A549 (cell line): ENCODE results near the gene PPCS.

ENCODE experiments used
- KDM5A ChIP-seq: fragments of 200-600 bp; sonication (generic); IDR thresholded peaks from 2 replicates; pipeline ENCODE4 v1.6.1; 2016; ENCODE audit warnings: antibody characterized with exemption, mild to moderate bottlenecking
- MAFK ChIP-seq: fragments of 450-650 bp; IDR thresholded peaks from 2 replicates; pipeline ENCODE4 v1.6.1; 2014; ENCODE audit not compliant: partially characterized antibody
- MYC ChIP-seq: IDR thresholded peaks from 2 replicates; pipeline ENCODE4 v1.6.1; 2012; ENCODE audit warnings: mild to moderate bottlenecking, inconsistent platforms, low read length, improper control_type of control experiment, borderline replicate concordance
- PHF8 ChIP-seq: fragments of 200-600 bp; sonication (generic); IDR thresholded peaks from 2 replicates; pipeline ENCODE4 v1.6.1; 2016; ENCODE audit warnings: low read depth, mild to moderate bottlenecking, antibody characterized with exemption, moderate library complexity, borderline replicate concordance
- POLR2A ChIP-seq: IDR thresholded peaks from 2 replicates; pipeline ENCODE4 v1.6.1; 2012; ENCODE audit warnings: mild to moderate bottlenecking, low read length
- RAD21 ChIP-seq, 2 experiments: fragments of >200 bp in 1 of 2; sonication (Bioruptor Twin) in 1 of 2; formaldehyde crosslinking in 1 of 2; IDR thresholded peaks in 1 of 2; conservative IDR thresholded peaks in 1 of 2; 2 replicates in 1 of 2; 3 replicates in 1 of 2; pipeline ENCODE4 v1.6.1; 2012 to 2018; ENCODE audit warnings: inconsistent platforms in 1 of 2
- SMC3 ChIP-seq: fragments of >200 bp; sonication (Bioruptor Twin); formaldehyde crosslinking; IDR thresholded peaks from 3 replicates; pipeline ENCODE4 v1.6.1; 2018; ENCODE audit warnings: inconsistent platforms
- ZNF302 ChIP-seq: fragments of 250-450 bp; sonication (Bioruptor Pico); IDR thresholded peaks from 2 replicates; pipeline ENCODE4 v1.9.0; 2021; ENCODE audit warnings: inconsistent platforms, mild to moderate bottlenecking, moderate library complexity
- TF ChIP-seq, protein P1 (sequence below): fragments of >200 bp; sonication (Bioruptor Twin); formaldehyde crosslinking; IDR thresholded peaks from 3 replicates; pipeline ENCODE4 v1.5.1; 2016
- TF ChIP-seq, protein P2 (sequence below): fragments of 150-350 bp; IDR thresholded peaks from 2 replicates; pipeline ENCODE4 v1.6.1; 2014; ENCODE audit warnings: low read depth, mild to moderate bottlenecking, low read length

DNA sequence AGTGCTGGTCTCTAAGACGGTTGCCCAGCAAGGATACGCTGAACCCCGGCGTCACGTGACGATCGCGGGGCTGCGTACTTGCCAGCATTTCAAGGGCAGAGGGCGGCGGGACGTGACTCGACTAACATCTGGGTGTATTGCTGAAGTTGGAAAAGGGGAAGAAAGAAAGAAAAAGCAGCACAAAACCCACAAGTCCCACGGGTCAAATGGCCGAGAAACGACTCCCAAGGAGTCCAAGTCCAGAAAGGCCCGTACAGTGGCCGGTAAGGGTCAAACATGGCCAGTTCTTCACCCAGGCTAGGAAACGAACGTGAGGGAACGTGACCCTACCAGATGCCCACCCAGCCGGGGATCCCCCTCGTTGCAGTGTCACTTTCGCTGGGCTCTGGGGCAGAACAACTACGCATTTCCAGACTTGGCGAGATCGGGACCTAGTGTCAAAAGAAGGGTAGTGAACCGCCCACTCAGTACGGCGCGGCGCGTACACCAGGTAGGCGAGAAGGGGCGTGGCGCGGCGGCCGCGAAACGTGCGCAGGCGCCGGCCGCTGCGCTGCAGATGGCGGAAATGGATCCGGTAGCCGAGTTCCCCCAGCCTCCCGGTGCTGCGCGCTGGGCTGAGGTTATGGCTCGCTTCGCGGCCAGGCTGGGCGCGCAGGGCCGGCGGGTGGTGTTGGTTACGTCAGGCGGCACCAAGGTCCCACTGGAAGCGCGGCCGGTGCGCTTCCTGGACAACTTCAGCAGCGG, at the start of gene PPCS, which contains the start of gene ZMYND12:
- TF ChIP-seq, protein P1, sequence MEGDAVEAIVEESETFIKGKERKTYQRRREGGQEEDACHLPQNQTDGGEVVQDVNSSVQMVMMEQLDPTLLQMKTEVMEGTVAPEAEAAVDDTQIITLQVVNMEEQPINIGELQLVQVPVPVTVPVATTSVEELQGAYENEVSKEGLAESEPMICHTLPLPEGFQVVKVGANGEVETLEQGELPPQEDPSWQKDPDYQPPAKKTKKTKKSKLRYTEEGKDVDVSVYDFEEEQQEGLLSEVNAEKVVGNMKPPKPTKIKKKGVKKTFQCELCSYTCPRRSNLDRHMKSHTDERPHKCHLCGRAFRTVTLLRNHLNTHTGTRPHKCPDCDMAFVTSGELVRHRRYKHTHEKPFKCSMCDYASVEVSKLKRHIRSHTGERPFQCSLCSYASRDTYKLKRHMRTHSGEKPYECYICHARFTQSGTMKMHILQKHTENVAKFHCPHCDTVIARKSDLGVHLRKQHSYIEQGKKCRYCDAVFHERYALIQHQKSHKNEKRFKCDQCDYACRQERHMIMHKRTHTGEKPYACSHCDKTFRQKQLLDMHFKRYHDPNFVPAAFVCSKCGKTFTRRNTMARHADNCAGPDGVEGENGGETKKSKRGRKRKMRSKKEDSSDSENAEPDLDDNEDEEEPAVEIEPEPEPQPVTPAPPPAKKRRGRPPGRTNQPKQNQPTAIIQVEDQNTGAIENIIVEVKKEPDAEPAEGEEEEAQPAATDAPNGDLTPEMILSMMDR: no peak
- TF ChIP-seq MAFK (no peak), POLR2A (peak; percentile 80), PHF8 (peak; percentile 84), ZNF302 (CRISPR knock-in tag) (no peak), SMC3 (no peak), MYC (no peak; the same call in 1 of the 2 replicates), RAD21 (conservative IDR thresholded peaks at IDR 0.05 in 1 of 2, IDR thresholded peaks at IDR 0.05 in 1 of 2) (no peak), KDM5A (no peak)
- TF ChIP-seq, protein P2, sequence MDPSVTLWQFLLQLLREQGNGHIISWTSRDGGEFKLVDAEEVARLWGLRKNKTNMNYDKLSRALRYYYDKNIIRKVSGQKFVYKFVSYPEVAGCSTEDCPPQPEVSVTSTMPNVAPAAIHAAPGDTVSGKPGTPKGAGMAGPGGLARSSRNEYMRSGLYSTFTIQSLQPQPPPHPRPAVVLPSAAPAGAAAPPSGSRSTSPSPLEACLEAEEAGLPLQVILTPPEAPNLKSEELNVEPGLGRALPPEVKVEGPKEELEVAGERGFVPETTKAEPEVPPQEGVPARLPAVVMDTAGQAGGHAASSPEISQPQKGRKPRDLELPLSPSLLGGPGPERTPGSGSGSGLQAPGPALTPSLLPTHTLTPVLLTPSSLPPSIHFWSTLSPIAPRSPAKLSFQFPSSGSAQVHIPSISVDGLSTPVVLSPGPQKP: no peak
